Measurements from ENCODE around the gene REC114. TPM values are rescaled to one million over a fixed set of nuclear protein-coding genes. Genes with fewer than 3 reads are reported as not detected.

Gene REC114
- total and polyA plus RNA-seq, 2 donors (not counting 3 experiments of a cell fraction or from before 2014, with no cell fraction given): not detected

DNA sequence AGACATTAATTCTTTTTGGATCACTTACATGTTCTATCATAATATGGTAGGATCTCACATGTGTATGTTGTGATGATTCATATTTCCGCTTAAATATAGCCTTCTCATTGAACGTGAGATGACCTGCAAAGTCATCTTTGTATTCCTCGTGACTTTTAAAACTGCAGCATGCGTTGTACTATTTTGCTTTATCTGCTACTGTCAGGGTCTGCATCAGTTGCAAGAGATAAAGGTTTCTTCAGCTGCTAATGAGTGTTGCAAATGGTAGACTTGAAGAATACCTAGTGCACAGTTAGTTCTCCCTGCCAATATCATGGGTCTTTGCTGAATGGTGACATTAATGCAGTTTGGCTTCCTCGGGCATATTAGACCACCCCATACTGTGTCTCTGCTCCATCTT lies 31.8 kb downstream of the REC114 start:
- H4K20me1 ChIP-seq (replicated peaks; ENCODE audit: control insufficient read depth, extremely low read depth, insufficient read depth, low read length): no peaks in the 10 kb centered on the region
- FAIRE-seq: no peak
- H3K27me3 ChIP-seq (ENCODE audit: control insufficient read depth in 2 of 2, insufficient read depth in 2 of 2, low read length in 2 of 2): peaks cover 0 to 4% of the 10 kb centered on the region in 2 experiments
- no peaks in the 10 kb centered on the region for H3K4me1 ChIP-seq (ENCODE audit: control insufficient read depth, extremely low read depth, insufficient read depth, low read length)
- H3K9ac ChIP-seq (replicated peaks; ENCODE audit: extremely low read depth, insufficient read depth, low read length): no peak overlapping the region
- no peaks in the 10 kb centered on the region for H3K79me2 ChIP-seq (ENCODE audit: control insufficient read depth, insufficient read depth, low read length)
- H3K4me2 ChIP-seq (ENCODE audit: insufficient read depth, low read length): no peak overlapping the region
- TF ChIP-seq MAX (IDR thresholded peaks at IDR 0.05; ENCODE audit: insufficient read depth, insufficient read length) (no peak), POLR2A (IDR thresholded peaks at IDR 0.05; ENCODE audit: low read depth, low read length) (no peak), FOS (IDR thresholded peaks at IDR 0.05; ENCODE audit: borderline replicate concordance, insufficient read depth, low read length) (no peak), GATA2 (IDR thresholded peaks at IDR 0.05; ENCODE audit: insufficient read depth, insufficient read length, low read depth, low read length) (no peak), MYC (IDR thresholded peaks at IDR 0.05; ENCODE audit: low read depth, low read length) (no peak), JUN (IDR thresholded peaks at IDR 0.05; ENCODE audit: borderline replicate concordance, insufficient read depth, insufficient read length, low read depth) (no peak), EZH2 (IDR thresholded peaks at IDR 0.05; ENCODE audit: borderline replicate concordance, low read depth, low read length, severe bottlenecking) (no peak), POLR2AphosphoS5 (IDR thresholded peaks at IDR 0.05; ENCODE audit: insufficient read depth, low read depth, low read length) (no peak)
- TF ChIP-seq, protein P1, sequence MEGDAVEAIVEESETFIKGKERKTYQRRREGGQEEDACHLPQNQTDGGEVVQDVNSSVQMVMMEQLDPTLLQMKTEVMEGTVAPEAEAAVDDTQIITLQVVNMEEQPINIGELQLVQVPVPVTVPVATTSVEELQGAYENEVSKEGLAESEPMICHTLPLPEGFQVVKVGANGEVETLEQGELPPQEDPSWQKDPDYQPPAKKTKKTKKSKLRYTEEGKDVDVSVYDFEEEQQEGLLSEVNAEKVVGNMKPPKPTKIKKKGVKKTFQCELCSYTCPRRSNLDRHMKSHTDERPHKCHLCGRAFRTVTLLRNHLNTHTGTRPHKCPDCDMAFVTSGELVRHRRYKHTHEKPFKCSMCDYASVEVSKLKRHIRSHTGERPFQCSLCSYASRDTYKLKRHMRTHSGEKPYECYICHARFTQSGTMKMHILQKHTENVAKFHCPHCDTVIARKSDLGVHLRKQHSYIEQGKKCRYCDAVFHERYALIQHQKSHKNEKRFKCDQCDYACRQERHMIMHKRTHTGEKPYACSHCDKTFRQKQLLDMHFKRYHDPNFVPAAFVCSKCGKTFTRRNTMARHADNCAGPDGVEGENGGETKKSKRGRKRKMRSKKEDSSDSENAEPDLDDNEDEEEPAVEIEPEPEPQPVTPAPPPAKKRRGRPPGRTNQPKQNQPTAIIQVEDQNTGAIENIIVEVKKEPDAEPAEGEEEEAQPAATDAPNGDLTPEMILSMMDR (IDR thresholded peaks at IDR 0.05; ENCODE audit: extremely low read depth in 1 of 2, insufficient read depth in 1 of 2, low read depth in 1 of 2, low read length in 2 of 2): no peak
- H3K4me3 ChIP-seq (replicated peaks in 1 of 3; ENCODE audit: insufficient read depth in 1 of 3, low read depth in 1 of 3, low read length in 3 of 3): no peak overlapping the region
- no peak for DNase-seq (ENCODE audit: low read depth, low spot score)
- no peaks in the 10 kb centered on the region for H3K9me1 ChIP-seq (replicated peaks; ENCODE audit: control insufficient read depth, extremely low read depth, insufficient read depth, low read length)
- H3K36me3 ChIP-seq (ENCODE audit: control insufficient read depth in 2 of 2, extremely low read depth in 1 of 2, insufficient read depth in 2 of 2, low read length in 2 of 2): no peaks in the 10 kb centered on the region
- no TSS peak for BruUV-seq (replicated peaks)
- no peak overlapping the region for H3K27ac ChIP-seq (ENCODE audit: insufficient read depth, low read depth, low read length)
- H3K9me3 ChIP-seq (replicated peaks; ENCODE audit: control insufficient read depth, insufficient read depth, low read length): no peaks in the 10 kb centered on the region
- intact Hi-C loops (cut with micrococcal nuclease) (no loop called here), dilution Hi-C loops (cut with MboI; ENCODE audit: extremely low pct_ligation_motif_present, low sequenced_read_pairs) (no loop called here)
- POLR2A ChIA-PET: no interaction called here
- H2AFZ ChIP-seq (ENCODE audit: low read depth, low read length): no peak overlapping the region
- CTCF ChIA-PET: no interaction called here
